NT2/D1 (cell line): Measurements from ENCODE around the gene DCLK1.

Source experiments
- DNase-seq: peaks from one replicate; pipeline ENCODE4 v3.0.0-alpha.2; 2011; ENCODE audit warnings: low read depth, low spot score
- H3K27me3 ChIP-seq: 2 replicates; pipeline ENCODE4 v1.6.0; 2011; ENCODE audit warnings: mild to moderate bottlenecking; ENCODE audit not compliant: insufficient read length, insufficient read depth
- H3K36me3 ChIP-seq: 2 replicates; pipeline ENCODE4 v1.6.1; 2011; ENCODE audit warnings: mild to moderate bottlenecking, low read length, mixed read lengths; ENCODE audit not compliant: insufficient read depth, insufficient read length
- H3K4me1 ChIP-seq: 2 replicates; pipeline ENCODE4 v1.5.1; 2011; ENCODE audit not compliant: insufficient read depth, insufficient read length
- H3K4me3 ChIP-seq: 2 replicates; pipeline ENCODE4 v1.5.1; 2011; ENCODE audit warnings: low read depth; ENCODE audit not compliant: insufficient read length
- H3K9ac ChIP-seq: 2 replicates; pipeline ENCODE4 v1.6.0; 2011; ENCODE audit warnings: low read depth; ENCODE audit not compliant: insufficient read length
- H3K9me3 ChIP-seq: 2 replicates; pipeline ENCODE4 v1.5.1; 2011; ENCODE audit warnings: mild to moderate bottlenecking, low read length; ENCODE audit not compliant: insufficient read depth
- SUZ12 ChIP-seq: IDR thresholded peaks from 2 replicates; pipeline ENCODE4 v1.6.1; 2011; ENCODE audit not compliant: insufficient read length, insufficient read depth; ENCODE audit errors: extremely low read depth
- YY1 ChIP-seq: IDR thresholded peaks from 2 replicates; pipeline ENCODE4 v1.6.1; 2011; ENCODE audit not compliant: insufficient read length, insufficient read depth
- ZNF274 ChIP-seq: IDR thresholded peaks from 2 replicates; pipeline ENCODE4 v1.6.1; 2011; ENCODE audit warnings: mild to moderate bottlenecking, low read depth, low read length

Gene DCLK1

GRCh38 chr13:35884211-35884760 is 246.9 kb downstream of the DCLK1 start:
- no peak for DNase-seq
- H3K9me3 ChIP-seq = no peaks in the 10 kb centered on the region
- H3K36me3 ChIP-seq = no peaks in the 10 kb centered on the region
- no peaks in the 10 kb centered on the region for H3K4me1 ChIP-seq
- no peak overlapping the region for H3K4me3 ChIP-seq
- H3K9ac ChIP-seq = no peak overlapping the region
- no peaks in the 10 kb centered on the region for H3K27me3 ChIP-seq
- TF ChIP-seq SUZ12 (no peak), YY1 (no peak), ZNF274 (no peak)

DNA sequence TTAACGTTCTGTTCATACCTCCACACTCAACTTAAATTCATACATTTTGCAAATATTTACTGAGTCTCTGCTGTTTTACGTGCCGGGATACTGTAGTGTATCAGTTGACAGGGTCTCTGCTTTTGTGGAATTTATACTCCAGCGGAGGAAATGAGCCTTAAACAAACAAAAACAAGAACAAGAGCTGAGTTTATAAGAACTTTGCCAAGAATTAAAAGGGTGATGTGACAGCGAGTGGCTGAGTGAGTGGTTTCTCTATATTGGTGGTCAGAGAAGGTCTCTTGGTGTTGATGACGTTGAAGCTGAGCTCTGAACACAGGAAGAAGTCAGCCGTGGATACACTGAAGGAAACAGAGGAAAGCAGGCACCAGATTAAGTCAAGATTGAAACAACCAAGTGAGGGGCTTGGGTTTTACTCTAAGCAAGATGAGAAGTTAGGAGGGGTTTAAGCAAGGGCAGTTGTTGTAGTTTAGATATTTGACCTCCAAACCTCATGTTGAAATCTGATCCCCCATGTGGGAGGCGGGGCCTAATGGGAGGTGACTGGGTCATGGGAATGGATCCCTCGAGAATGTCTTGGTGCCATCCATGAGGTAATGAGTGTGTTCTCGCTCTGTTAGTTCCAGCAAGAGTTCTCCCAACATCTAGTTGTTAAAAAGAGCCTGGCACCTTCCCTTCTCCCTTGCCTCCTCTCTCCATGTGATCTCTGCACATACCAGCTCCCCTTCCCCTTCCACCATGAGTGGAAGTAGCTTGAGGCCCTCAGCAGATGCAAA is 248.3 kb downstream of the DCLK1 start:
- no peak overlapping the region for H3K9ac ChIP-seq
- no peaks in the 10 kb centered on the region for H3K9me3 ChIP-seq
- TF ChIP-seq ZNF274 = no peak
- TF ChIP-seq SUZ12 = no peak
- no peak for TF ChIP-seq YY1
- H3K36me3 ChIP-seq = no peaks in the 10 kb centered on the region
- no peaks in the 10 kb centered on the region for H3K27me3 ChIP-seq
- H3K4me3 ChIP-seq = no peak overlapping the region
- no peak for DNase-seq
- no peaks in the 10 kb centered on the region for H3K4me1 ChIP-seq

DNA sequence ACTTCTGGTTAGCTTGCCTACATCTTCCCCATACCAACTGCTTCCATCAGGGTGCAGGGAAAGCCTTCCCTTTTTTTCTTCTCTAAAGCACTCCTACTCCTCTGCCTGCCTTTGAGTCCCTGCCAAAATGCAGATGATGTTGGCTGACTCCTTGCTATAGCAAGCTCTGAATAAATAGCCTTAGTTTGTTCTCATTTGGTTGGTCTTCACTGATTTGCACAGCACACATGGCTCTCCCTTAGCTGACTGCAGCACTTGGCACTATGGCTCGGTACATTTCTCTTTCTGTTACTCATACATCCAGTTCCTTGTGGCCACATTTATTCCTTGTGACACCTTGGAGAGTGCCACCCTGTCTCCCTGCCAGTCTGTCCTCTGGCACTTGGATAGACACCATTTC is 249.8 kb downstream of the DCLK1 start:
- Histone ChIP-seq H3K27me3 (no peaks in the 10 kb centered on the region), H3K9me3 (no peaks in the 10 kb centered on the region), H3K4me1 (no peaks in the 10 kb centered on the region), H3K4me3 (no peak overlapping the region), H3K9ac (no peak overlapping the region), H3K36me3 (no peaks in the 10 kb centered on the region)
- DNase-seq = no peak
- TF ChIP-seq ZNF274 (no peak), SUZ12 (no peak), YY1 (no peak)

- Histone ChIP-seq H3K9ac (no peak overlapping the region), H3K4me3 (no peak overlapping the region), H3K36me3 (no peaks in the 10 kb centered on the region), H3K27me3 (no peaks in the 10 kb centered on the region), H3K9me3 (no peaks in the 10 kb centered on the region), H3K4me1 (no peaks in the 10 kb centered on the region)
- TF ChIP-seq ZNF274 (no peak), YY1 (no peak), SUZ12 (no peak)
- DNase-seq = no peak
These were observed 252.1 kb downstream of the DCLK1 start for GRCh38 chr13:35879111-35879510.

DNA sequence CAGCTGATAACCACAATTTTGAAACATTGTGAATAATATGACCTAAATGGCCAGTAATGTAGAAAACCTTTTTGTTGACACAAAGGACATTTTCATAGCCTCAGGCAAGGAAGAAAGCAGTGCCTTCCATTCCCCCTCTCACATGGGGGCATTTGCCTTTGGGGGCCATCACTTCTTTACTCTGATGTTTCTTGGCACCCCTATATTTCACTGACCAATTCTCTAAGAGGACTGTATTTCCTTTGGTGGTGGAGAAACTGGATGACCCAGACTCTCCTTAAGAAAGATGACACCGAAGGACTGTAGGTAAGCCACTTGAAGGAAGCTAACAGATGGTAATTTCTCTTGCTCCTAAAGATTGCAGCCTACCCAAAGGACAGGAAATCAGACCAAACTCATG is 254.6 kb downstream of the DCLK1 start:
- DNase-seq = no peak
- Histone ChIP-seq H3K9ac (no peak overlapping the region), H3K27me3 (no peaks in the 10 kb centered on the region), H3K36me3 (no peaks in the 10 kb centered on the region), H3K4me1 (no peaks in the 10 kb centered on the region), H3K9me3 (no peaks in the 10 kb centered on the region), H3K4me3 (no peak overlapping the region)
- TF ChIP-seq YY1 = no peak
- no peak for TF ChIP-seq ZNF274
- TF ChIP-seq SUZ12 = no peak

DNA sequence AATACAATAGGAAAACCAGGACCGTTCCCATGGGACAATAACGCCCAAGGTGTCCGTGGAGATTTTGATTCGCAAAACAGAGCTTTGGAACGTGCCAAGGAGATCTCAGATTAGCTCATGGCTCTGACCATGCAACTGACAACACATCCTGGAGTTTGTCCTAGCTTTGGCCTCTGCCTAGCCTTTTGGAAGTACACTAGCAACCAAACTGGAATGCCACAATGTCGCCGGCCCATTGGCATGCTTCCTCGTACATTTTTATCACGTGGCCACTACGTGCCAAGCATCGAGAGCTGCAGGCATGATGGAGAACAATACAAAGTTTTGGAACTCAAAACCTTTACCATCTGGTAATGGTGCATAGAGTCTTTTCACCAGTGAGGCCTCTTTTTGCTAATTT is 256.5 kb downstream of the DCLK1 start:
- Histone ChIP-seq H3K4me3 (no peak overlapping the region), H3K9me3 (no peaks in the 10 kb centered on the region), H3K4me1 (no peaks in the 10 kb centered on the region), H3K27me3 (no peaks in the 10 kb centered on the region), H3K36me3 (no peaks in the 10 kb centered on the region), H3K9ac (no peak overlapping the region)
- no peak for TF ChIP-seq ZNF274
- TF ChIP-seq SUZ12 = no peak
- TF ChIP-seq YY1 = no peak
- DNase-seq = no peak

DNA sequence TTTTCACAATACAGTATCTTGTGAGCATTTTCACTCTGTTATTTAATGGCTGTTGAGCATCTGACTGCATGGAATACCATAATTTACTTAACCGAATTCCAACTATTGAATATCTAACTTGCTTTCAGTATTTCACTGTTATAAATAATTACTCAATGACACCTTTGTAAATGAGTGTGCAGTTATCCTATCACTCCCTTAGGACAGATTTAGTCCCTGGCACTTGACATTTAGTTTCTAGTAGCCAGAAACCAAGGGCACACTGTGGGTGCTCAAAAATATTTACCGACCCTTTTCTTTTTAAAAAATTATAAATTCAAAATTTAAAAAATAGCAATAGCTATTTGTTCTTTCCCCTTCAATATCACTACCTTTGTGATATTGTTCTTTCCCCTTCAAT is 258.8 kb downstream of the DCLK1 start:
- H3K27me3 ChIP-seq = no peaks in the 10 kb centered on the region
- H3K9me3 ChIP-seq = no peaks in the 10 kb centered on the region
- no peak overlapping the region for H3K4me3 ChIP-seq
- no peaks in the 10 kb centered on the region for H3K36me3 ChIP-seq
- H3K4me1 ChIP-seq = no peaks in the 10 kb centered on the region
- no peak for DNase-seq
- no peak overlapping the region for H3K9ac ChIP-seq
- TF ChIP-seq ZNF274 = no peak
- TF ChIP-seq SUZ12 = no peak
- no peak for TF ChIP-seq YY1
